Endothelial cell of umbilical vein (primary cell): Measurements from ENCODE around the gene SLC51B. TPM values are rescaled to one million over a fixed set of nuclear protein-coding genes. Genes with fewer than 3 reads are reported as not detected.

Source experiments
- BruUV-seq: library from RNA; stranded (reverse); fragments of 400-500 nt; replicated peaks from 2 replicates; lab custom pipeline; 2021; lab: Mats Ljungman, UMichigan
- CTCF ChIA-PET: fragments of 300-600, 350-600 bp; sonication (Branson Sonifier 250); formaldehyde crosslinking; loops from one replicate; lab custom pipeline; 2021; ENCODE audit warnings: antibody characterized with exemption, inconsistent platforms; lab: Charles Lee
- POLR2A ChIA-PET: fragments of 300-600, 350-600 bp; sonication (Branson Sonifier 250); formaldehyde crosslinking; loops from one replicate; lab custom pipeline; 2021; ENCODE audit warnings: antibody characterized with exemption, inconsistent platforms; lab: Charles Lee
- DNase-seq: peaks from one replicate; pipeline ENCODE4 v3.0.0-alpha.2; 2011; ENCODE audit warnings: low read depth, low spot score
- FAIRE-seq: peaks from 2 replicates; lab custom pipeline; 2011; peaks lifted over from hg19 to GRCh38; lab: Jason Lieb, UNC
- H2AFZ ChIP-seq: 2 replicates; pipeline ENCODE4 v1.6.0; 2012; ENCODE audit warnings: low read depth, low read length, control low read depth, inconsistent platforms
- H3K27ac ChIP-seq: 2 replicates; pipeline ENCODE4 v1.5.1; 2011; ENCODE audit warnings: low read depth, mild to moderate bottlenecking, control low read depth, low read length, moderate library complexity; ENCODE audit not compliant: insufficient read depth
- H3K27me3 ChIP-seq, 2 experiments: 2 replicates each; pipeline versions ENCODE4 v1.6.0 to v1.6.1; 2011; ENCODE audit warnings: low read length in 2 of 2, mixed read lengths in 1 of 2; ENCODE audit not compliant: control insufficient read depth in 2 of 2, insufficient read depth in 2 of 2
- H3K36me3 ChIP-seq, 2 experiments: 2 replicates in 1 of 2; 3 replicates in 1 of 2; pipeline ENCODE4 v1.5.1; 2011; ENCODE audit warnings: low read length in 2 of 2, mild to moderate bottlenecking in 1 of 2, moderate library complexity in 1 of 2; ENCODE audit not compliant: control insufficient read depth in 2 of 2, insufficient read depth in 2 of 2; ENCODE audit errors: extremely low read depth in 1 of 2
- H3K4me1 ChIP-seq: 3 replicates; pipeline ENCODE4 v1.5.1; 2011; ENCODE audit warnings: mild to moderate bottlenecking, low read length; ENCODE audit not compliant: control insufficient read depth, insufficient read depth; ENCODE audit errors: extremely low read depth
- H3K4me2 ChIP-seq: 2 replicates; pipeline ENCODE4 v1.6.1; 2011; ENCODE audit warnings: low read length, control low read depth, mixed read lengths; ENCODE audit not compliant: insufficient read depth
- H3K4me3 ChIP-seq, 3 experiments: fragments of 200-600 bp in 1 of 3; sonication (generic), shearing (Covaris generic) in 1 of 3; replicated peaks in 1 of 3; 2 replicates each; pipeline ENCODE4 v1.5.1; 2011 to 2016; ENCODE audit warnings: control low read depth in 3 of 3, low read length in 3 of 3, mild to moderate bottlenecking in 2 of 3, inconsistent platforms in 1 of 3, low read depth in 1 of 3, moderate library complexity in 1 of 3; ENCODE audit not compliant: insufficient read depth in 1 of 3
- H3K79me2 ChIP-seq: 2 replicates; pipeline ENCODE4 v1.6.0; 2012; ENCODE audit warnings: low read length, inconsistent platforms; ENCODE audit not compliant: control insufficient read depth, insufficient read depth
- H3K9ac ChIP-seq: replicated peaks from 2 replicates; pipeline ENCODE3; 2011; ENCODE audit warnings: low read length, control low read depth; ENCODE audit not compliant: insufficient read depth; ENCODE audit errors: extremely low read depth
- H3K9me1 ChIP-seq: replicated peaks from 3 replicates; pipeline ENCODE4 v1.6.0; 2011; ENCODE audit warnings: mild to moderate bottlenecking, low read length; ENCODE audit not compliant: control insufficient read depth, insufficient read depth; ENCODE audit errors: extremely low read depth
- H3K9me3 ChIP-seq: replicated peaks from 2 replicates; pipeline ENCODE4 v1.5.1; 2012; ENCODE audit warnings: low read length, inconsistent platforms; ENCODE audit not compliant: control insufficient read depth, insufficient read depth
- H4K20me1 ChIP-seq: replicated peaks from 2 replicates; pipeline ENCODE3; 2011; ENCODE audit warnings: mild to moderate bottlenecking, low read length; ENCODE audit not compliant: control insufficient read depth, insufficient read depth; ENCODE audit errors: extremely low read depth
- CTCF ChIP-seq, 2 donors: IDR thresholded peaks; 1 replicate in 1 of 2; 2 replicates in 1 of 2; pipeline ENCODE4 v1.5.1; 2011; ENCODE audit warnings: low read length in 2 of 2, mild to moderate bottlenecking in 2 of 2, moderate library complexity in 2 of 2, control low read depth in 1 of 2, inconsistent platforms in 1 of 2, low read depth in 1 of 2; ENCODE audit not compliant: insufficient read depth in 1 of 2; ENCODE audit errors: extremely low read depth in 1 of 2
- EZH2 ChIP-seq: IDR thresholded peaks from 2 replicates; pipeline ENCODE4 v1.6.1; 2012; ENCODE audit warnings: borderline replicate concordance, low read depth, mild to moderate bottlenecking, moderate library complexity, low read length, inconsistent platforms; ENCODE audit not compliant: severe bottlenecking
- FOS ChIP-seq: IDR thresholded peaks from 2 replicates; pipeline ENCODE4 v1.6.1; 2011; ENCODE audit warnings: mild to moderate bottlenecking, low read length, moderate library complexity, borderline replicate concordance; ENCODE audit not compliant: insufficient read depth
- GATA2 ChIP-seq: IDR thresholded peaks from 2 replicates; pipeline ENCODE4 v1.7.0; 2011; ENCODE audit warnings: low read depth, mild to moderate bottlenecking, moderate library complexity, mixed read lengths, low read length; ENCODE audit not compliant: insufficient read length, insufficient read depth
- MAX ChIP-seq: IDR thresholded peaks from 2 replicates; pipeline ENCODE4 v1.6.1; 2011; ENCODE audit not compliant: insufficient read depth, insufficient read length
- MYC ChIP-seq: IDR thresholded peaks from one replicate; pipeline ENCODE4 v1.6.1; 2011; ENCODE audit warnings: mild to moderate bottlenecking, low read depth, low read length
- POLR2AphosphoS5 ChIP-seq: IDR thresholded peaks from 2 replicates; pipeline ENCODE4 v1.6.1; 2012; ENCODE audit warnings: low read depth, mild to moderate bottlenecking, control low read depth, low read length, moderate library complexity; ENCODE audit not compliant: insufficient read depth
- dilution Hi-C: fragments of 300-500 bp; cut with MboI; formaldehyde crosslinking; loops from one replicate; pipeline ENCODE4 v1.15.0; 2019; ENCODE audit warnings: low sequenced_read_pairs; ENCODE audit not compliant: extremely low pct_ligation_motif_present
- intact Hi-C: fragments of 100-400 bp; cut with micrococcal nuclease; formaldehyde crosslinking; loops from one replicate; pipeline ENCODE4 v1.10.0; 2022
- polyA plus RNA-seq, 4 experiments: library from polyadenylated mRNA; depleted of rRNA in 3 of 4; stranded (reverse) in 3 of 4; unstranded in 1 of 4; fragments of >200 nt; gene quantifications; 2 replicates each; pipeline versions ENCODE4 v1.2.1 to v1.2.3, GENCODE V29; 2011 to 2012; ENCODE audit warnings: missing spikeins in 1 of 4
- total RNA-seq: library from RNA; stranded (reverse); gene quantifications from 2 replicates; pipeline ENCODE4 v1.2.3, GENCODE V29; 2021

Gene SLC51B
- total and polyA plus RNA-seq, 2 donors (not counting 3 experiments of a cell fraction or from before 2014, with no cell fraction given): not detected

- no peaks in the 10 kb centered on the region for H3K79me2 ChIP-seq
- dilution Hi-C loops: no loop called here
- no peaks in the 10 kb centered on the region for H3K27me3 ChIP-seq
- no peaks in the 10 kb centered on the region for H3K9me1 ChIP-seq
- no peaks in the 10 kb centered on the region for H4K20me1 ChIP-seq
- FAIRE-seq (no peak), DNase-seq (no peak)
- no peak overlapping the region for H2AFZ ChIP-seq
- no peaks in the 10 kb centered on the region for H3K4me1 ChIP-seq
- peaks cover 9 to 12% of the 10 kb centered on the region in 2 experiments for H3K36me3 ChIP-seq
- no peak for TF ChIP-seq FOS
- no peak for TF ChIP-seq MYC
- no peak for TF ChIP-seq MAX
- TF ChIP-seq POLR2AphosphoS5: no peak
- no peak for TF ChIP-seq EZH2
- no peak for TF ChIP-seq CTCF (IDR thresholded peaks at IDR 0.05; ENCODE audit: extremely low read depth in 1 of 2, insufficient read depth in 1 of 2, low read depth in 1 of 2, low read length in 2 of 2)
- TF ChIP-seq GATA2: no peak
- H3K9me3 ChIP-seq: no peaks in the 10 kb centered on the region
- no TSS peak for BruUV-seq
- no peak overlapping the region for H3K4me3 ChIP-seq
- intact Hi-C loops: no loop called here
- H3K27ac ChIP-seq: no peak overlapping the region
- H3K9ac ChIP-seq: no peak overlapping the region
- POLR2A ChIA-PET: no interaction called here
- CTCF ChIA-PET: no interaction called here
- H3K4me2 ChIP-seq: no peak overlapping the region
These were observed 23.7 kb upstream of the SLC51B start for GRCh38 chr15:65021488-65021887.
